Stimulated activated CD4-positive, alpha-beta T cell treated with anti-CD3 and anti-CD28 coated beads, Interleukin-1b, Interleukin-23, amount 100 ng/mL, for 1 hour (primary cell): ENCODE measurements around the gene PRR7.

ENCODE experiments used
- DNase-seq, 2 donors: peaks; one replicate each; pipeline ENCODE4 v3.0.0-alpha.2; 2020; ENCODE audit warnings: low read depth in 2 of 2

Gene PRR7

DNA sequence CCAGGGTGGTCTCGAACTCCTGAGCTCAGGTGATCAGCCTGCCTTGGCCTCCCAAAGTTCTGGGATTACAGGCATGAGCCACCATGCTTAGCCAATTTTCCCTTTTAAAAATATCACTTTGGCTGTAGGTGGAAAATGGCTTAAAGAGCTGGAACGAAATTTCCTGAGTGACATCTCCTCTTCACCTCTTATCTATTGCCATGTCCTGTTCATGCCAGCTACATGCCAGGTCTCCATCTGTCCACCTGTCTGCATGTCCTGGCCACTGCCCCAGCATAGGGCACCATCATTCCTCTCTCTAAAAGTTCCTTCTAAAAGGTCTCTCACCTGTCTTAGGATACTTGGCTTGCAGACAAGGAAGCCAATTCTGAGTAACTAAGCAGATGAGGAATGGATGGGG lies 22.9 kb upstream of the PRR7 start:
- no peak for DNase-seq

DNA sequence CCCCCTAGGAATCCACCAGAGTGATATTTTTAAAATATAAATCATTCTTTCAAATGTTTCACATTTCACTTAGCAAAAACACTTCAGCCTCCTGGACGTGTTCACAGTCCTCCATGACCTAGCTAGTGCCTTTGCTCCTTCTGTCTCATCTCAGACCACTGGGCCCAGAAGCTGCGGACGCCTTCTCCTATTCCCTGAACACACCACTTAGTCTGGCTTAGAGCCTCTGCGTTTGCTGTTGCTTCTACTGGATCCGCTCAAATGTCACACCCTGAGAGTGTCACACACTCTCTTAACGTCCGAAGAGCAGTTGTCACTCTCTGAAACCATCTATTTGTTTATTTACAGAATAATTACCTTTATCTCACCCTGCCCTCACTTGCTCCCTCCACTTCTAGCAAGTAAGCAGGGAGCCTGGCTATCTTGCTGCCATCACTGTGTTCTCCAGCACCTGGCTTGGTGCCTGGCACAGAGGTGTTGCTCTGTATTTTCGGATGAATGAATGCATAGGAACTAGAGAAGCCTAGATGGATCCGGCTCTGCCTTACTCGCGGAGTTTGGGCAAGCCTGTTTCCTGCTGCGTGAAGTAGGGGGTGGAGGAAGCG lies 21.3 kb upstream of the PRR7 start:
- DNase-seq = no peak

DNA sequence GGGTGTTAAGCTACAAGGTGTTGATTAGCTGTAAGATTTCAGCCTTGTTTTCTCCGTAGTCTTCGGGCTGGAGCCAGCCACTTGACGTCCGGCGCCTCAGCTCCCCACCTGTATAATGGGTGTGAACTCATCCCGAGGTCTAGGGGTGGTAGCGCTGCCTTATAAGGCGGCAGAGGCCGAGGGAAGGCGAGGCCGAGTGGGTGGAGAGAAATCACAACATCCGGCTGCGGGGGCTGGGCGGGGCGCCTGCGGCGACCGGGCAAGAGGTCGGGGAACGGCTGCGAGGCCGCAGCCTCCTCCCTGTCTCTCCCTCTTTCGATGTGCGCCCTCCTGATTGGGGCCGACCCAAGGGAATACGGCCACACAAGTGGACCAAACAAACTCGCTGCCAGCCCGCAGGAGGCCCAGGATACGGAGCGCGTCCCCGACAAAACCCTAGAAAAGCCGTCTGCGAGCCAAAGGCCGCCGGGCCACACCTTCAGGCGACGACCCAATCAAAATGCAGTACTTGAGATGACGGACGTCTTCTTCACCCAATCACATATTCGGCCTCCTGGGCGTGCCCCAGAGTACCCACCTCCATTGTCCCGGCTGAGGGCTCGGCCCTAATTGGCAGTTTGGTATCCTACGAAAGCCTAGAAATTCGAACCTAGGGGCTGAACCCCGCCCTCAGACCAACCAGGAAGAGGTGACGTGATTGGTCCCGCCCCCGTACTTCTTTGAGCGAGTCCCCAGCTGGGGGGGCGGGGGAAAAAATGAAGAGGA lies 20.6 kb upstream of the PRR7 start:
- DNase-seq = peak; percentile 93 to 100

DNA sequence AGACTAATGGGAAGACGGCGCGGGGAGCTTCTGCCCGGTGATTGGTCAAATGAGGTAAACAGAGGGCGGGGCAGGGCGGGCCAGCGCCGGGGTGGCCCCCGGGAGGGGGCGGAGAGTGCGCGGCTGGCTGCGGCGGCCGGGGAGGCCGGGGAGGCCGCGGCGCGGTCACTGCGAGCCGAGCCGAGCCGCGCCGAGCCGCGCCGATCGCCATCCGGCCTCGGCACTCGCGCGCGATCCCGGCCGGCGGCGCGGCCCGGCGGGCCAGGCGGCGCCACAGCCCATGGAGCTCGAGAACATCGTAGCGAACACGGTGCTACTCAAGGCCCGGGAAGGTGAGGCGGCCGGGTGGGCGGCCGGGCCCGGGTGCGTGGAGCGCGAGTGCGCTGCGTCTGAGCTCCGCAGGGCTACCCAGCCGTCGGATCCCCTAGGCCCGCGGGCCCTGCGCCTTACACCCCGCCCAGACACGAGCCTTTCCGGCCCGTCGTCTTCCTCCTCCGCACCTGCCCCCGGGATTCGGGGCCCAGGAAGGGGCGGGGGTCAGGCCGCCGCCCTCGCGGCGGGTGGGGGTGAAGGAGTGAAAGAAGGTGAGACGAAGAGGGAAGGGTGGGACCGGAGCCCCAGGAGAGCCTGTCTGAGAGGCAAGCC lies 19.9 kb upstream of the PRR7 start, which contains the start of gene GRK6:
Gene GRK6, plus strand, starts transcription at position 111 of the 645 bp plus-strand sequence. Its CDS starts 170 bp downstream, at position 281.
- DNase-seq = no peak

DNA sequence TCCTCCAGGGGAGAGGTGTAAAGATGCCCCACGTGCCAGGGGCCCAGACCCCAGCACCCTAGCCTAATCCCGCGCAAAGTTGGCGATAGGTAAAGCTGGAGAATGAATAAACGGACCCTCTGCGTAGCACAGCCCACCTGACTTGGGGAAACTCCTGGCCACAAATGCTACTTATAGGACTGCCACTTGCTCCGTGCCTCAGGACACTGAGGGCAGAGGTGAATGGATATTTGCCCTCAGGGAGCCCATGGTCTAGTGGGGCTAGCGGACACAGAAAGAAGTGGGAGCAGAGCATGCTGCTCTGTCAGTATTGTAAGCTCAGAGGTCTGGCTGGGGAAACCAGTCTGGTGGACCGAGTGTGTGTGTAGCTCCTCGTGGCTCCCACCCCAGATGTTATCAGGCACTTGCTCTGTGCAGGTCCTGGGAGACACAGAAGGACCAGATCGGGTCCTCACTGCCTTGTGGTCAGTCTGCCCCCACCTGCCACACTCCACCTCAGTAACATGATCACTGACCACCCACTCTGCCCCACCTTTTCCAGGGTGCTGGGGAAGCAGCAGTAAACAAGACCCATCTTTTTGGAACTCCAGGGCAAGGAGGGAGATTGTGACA lies 19.3 kb upstream of the PRR7 start:
- DNase-seq = no peak

DNA sequence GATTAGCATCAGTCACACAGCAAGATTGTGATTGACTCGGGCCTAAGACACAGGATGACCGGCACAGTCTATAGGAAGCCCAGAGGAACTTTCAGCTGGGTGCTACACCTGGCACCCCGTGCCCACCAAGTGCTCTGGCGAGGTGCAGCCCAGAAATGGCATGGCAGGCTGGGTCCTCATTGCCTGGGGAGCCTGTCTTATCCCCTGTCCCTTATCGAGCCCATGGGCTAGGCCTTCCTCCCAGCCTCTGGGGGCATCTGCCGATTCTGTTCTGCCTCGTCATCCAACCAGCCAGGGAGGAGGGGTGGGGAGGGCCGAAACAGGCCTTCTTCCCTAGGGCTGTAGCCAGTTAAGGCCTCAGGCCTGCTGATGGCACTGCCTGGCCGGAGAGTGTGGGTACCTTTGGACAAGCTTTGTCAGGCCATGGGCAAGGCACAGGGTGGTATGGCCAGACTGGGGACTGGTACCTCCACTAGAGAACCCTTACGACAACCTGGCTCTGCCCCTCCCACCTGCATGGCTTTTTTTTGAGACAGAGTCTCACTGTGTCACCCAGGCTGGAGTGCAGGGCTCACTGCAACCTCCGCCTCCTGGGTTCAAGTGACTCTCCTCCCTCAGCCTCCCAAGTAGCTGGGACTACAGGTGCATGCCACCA lies 18.6 kb upstream of the PRR7 start:
- DNase-seq = no peak

DNA sequence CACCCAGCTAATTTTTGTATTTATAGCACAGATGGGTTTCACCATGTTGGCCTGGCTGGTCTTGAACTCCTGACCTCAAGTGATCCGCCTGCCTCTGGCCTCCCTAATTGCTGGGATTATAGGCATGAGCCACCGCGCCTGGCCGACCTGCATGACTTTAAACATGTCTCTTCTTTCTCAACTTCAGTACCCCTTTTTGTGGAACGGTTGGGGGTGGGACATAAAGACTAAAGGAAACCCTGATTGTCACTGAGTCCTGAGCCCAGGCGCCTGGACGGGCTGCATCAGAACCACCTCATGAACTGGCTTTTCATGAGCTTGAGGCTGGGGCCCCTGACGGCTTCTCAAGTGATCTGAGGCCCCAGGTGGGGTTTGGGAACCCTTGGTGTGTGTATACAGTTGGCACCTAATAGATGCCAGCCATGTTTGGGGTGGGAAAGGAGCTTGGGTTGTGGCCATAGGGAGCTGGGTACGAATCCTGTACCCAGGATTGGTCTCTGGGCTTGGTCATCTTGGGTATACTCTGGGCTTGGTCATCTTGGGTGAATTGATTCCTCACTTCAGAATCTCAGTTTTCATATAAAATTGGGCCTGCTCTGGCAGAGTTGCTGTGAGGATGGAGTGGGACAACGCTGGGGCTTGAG lies 17.9 kb upstream of the PRR7 start:
- no peak for DNase-seq

DNA sequence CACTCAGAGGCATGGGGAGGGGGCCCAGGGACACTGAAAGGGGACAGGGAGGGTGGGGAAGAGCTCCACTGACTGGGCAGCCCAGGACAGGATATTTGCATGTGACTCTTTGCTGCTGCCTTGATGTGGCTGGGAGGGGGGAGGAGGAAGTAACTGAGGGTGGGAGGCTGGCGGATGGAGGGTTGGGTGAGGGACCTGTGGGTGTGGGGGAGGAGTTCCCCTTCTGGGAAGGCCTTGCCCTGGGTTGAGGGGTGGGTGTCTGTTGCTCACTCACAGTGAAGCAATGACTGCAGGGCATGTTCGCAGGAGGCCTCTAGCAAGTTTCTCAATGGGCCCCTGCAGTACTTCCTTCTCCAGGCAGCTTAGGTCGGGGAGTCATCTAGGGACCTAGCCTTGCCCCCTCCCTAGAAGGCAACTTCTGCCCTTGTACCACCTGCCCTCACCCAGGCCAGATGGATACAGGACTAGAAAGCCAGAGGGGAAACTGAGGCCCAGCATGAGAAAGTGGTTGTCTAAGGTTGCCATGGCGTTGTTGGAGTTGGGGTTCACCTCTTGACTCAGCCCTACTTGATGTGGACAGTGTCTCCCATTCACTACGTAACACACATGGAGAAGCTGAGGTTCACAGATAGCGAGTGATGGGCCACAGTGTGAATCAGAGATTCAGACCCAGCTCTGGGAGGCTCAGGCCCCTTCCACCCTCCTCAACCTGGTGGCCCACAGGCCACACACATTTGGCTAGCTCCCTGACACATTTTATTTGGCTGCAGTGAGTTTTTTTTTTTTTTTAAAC lies 17.2 kb upstream of the PRR7 start:
- peak; percentile 60 to 73 for DNase-seq

DNA sequence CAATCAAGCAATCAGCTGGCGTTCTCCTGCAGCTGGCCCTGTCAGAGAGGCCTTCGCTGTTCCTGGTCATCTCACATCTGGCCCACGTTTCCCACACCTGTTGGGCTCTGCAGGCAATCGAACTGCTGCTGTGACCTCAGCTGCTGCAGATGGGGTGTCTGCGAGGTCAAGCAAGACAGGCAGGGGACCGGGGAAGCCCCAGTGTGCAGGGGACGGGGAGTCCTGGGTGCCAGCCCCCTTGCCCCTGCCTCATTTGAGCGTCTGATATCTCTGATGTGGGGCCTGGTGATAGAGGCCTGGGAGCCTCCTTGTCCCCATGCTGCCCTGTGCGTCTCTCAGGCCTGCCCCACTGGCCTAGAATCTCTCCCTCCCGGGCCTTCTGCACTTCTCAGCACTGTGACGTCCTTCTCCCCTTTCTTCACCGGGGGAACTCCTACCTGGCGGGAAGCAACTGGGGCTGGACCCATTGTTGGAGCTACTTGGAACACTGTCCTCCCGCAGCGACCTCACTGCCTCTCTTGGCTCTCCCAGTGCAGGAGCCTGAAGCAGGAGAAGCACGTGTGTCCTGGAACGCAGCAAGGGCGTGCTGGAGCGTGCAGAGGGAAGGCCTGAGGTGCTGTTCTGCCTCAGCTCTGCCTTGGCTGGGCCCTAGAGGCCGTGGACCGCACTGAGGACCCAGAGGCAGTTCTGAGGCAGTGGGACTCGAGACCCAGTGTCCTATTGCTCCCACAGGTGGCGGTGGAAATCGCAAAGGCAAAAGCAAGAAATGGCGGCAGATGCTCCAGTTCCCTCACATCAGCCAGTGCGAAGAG lies 16.3 kb upstream of the PRR7 start:
- no peak for DNase-seq

DNA sequence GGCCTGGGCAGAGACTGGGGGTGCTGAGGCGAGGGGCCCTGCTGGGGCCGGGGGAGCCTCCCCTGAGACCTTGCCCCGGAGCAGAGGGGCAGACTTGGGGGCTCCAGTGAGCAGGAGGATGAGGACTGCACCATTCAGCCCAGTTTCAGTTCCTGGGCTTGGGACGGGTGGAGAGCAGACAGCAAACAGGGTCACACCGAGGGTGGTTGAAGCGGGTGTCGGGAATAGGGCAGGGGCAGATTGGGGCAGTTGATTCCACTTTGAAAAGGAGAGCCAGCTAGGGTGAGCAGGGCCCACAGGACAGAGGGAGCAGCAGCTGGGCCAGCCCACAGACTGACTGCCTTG lies 15.7 kb upstream of the PRR7 start:
- no peak for DNase-seq

DNA sequence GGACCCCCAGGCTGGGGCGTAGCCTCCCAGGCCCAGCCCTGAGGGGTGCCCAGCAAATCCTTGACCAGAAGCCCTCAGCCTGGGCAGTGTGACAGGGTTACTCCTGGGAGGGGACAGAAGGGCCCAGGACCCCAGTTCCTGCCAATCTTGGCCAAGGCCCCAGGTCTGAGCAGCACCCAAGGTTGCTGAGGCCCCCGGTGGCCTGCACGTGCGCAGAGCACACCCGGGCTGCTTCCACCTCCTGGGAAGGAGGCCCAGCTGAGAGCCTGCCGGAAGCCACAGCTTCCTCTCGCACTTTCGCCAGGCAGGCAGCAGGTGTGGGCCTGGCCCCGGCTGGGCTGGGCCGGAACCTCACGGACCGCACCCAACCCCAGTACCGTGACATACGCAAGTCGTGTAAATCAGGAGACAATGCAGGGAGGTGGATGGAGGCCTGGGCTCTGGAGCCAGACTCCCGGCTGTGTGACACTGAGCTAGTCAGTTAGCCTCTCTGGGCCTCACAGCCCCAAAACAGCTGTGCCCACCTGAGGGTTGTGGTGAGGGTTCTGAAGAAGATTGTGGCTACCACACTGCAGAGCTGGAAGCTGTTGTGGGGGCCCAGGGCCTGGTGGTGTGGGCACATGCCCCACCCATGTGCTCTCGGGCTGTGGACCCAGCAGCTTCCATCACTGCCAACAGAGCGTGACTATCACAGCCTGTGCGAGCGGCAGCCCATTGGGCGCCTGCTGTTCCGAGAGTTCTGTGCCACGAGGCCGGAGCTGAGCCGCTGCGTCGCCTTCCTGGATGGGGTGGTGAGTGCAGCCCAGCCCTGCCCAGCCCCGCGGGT lies 15.1 kb upstream of the PRR7 start:
- no peak for DNase-seq

DNA sequence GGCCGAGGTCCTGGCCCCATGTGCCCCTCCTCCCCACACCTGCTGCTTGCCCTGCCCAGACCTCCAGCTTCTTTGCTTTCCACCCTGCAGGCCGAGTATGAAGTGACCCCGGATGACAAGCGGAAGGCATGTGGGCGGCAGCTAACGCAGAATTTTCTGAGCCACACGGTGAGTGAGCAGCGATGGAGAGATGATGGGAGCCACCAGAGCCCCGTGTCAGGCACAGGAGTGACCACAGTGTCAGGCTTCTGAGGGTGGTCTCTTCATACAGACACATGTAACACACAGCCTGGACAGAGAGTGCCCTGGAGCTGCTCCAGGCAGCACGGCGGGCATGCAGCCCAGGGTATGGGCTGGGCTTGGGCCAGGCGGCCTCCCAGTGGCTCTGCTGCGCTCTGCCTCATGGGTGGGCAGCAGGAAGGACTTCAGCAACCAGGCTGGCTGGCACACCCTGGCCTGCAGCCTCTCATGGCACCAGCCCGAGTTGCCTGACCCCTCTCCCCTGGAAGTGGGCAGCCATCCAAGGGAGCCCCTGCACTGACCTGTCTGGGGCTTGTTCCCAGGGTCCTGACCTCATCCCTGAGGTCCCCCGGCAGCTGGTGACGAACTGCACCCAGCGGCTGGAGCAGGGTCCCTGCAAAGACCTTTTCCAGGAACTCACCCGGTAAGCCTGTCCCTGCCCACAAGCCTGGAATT lies 14.3 kb upstream of the PRR7 start:
- no peak for DNase-seq

DNA sequence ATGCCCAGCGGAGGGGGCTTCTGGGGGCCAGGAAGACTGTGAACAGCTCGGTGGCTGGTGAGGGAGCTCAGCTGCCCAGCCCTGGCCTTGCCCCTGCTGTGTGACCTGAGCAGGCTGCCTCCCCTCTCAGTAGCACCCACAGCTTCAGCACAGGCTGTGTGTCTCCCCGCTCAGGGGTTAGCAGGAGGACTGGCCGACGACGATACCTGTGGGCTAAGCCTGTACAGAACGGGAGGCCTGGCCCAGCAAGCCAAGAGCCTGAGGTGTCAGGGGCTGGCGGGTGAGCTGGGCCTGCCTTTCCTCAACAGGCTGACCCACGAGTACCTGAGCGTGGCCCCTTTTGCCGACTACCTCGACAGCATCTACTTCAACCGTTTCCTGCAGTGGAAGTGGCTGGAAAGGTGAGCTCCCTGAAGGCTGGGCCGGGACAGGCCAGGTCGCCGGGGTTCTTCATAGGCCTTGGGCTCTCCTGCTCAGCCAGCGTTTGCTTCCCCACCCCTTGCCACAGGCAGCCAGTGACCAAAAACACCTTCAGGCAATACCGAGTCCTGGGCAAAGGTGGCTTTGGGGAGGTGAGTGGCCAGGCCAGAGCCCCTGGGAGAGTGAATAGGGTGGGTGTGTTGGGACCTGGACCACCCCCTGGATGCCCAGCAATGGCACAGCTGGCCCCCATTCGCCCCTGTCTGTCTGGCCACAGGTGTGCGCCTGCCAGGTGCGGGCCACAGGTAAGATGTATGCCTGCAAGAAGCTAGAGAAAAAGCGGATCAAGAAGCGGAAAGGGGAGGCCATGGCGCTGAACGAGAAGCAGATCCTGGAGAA lies 13.6 kb upstream of the PRR7 start:
- no peak for DNase-seq

DNA sequence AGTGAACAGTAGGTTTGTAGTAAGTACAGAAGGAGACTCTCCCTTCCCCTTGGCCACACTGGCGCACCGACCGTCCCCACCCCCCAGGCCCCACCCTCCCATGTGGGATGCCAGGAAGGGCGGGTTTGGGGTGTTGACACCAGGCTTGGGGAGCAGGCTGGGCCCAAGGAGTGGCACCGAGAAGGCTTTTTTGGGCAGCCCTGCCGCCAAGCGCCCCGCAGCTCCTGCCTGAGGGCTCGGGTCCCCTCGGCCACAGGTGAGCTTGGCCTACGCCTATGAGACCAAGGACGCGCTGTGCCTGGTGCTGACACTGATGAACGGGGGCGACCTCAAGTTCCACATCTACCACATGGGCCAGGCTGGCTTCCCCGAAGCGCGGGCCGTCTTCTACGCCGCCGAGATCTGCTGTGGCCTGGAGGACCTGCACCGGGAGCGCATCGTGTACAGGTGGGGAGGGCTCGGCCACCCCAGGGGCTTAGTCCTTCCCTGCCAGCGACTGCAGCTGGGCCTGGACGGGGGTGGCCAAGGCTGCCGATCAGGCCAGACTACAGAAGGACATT lies 12.9 kb upstream of the PRR7 start:
- DNase-seq = no peak

DNA sequence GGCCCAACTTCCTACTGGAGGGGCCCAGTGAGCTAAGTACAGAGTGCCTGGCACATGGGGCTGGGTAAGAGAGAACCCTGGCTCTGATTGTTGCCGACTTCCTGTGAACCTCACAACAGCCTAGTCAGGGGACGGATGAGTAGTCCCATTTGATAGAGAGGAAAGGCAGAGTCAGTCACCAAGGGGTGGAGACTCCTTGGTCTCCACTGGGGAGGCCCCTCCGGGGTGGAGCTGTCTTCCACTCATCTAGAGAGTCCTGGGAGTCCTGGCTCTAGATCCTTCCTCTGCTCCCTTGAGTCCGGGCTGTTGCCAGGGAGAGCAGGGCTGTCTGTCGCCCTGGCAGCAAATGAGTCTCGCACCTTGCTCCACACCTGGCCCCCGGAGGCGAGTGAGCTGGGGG lies 12.2 kb upstream of the PRR7 start:
- no peak for DNase-seq

DNA sequence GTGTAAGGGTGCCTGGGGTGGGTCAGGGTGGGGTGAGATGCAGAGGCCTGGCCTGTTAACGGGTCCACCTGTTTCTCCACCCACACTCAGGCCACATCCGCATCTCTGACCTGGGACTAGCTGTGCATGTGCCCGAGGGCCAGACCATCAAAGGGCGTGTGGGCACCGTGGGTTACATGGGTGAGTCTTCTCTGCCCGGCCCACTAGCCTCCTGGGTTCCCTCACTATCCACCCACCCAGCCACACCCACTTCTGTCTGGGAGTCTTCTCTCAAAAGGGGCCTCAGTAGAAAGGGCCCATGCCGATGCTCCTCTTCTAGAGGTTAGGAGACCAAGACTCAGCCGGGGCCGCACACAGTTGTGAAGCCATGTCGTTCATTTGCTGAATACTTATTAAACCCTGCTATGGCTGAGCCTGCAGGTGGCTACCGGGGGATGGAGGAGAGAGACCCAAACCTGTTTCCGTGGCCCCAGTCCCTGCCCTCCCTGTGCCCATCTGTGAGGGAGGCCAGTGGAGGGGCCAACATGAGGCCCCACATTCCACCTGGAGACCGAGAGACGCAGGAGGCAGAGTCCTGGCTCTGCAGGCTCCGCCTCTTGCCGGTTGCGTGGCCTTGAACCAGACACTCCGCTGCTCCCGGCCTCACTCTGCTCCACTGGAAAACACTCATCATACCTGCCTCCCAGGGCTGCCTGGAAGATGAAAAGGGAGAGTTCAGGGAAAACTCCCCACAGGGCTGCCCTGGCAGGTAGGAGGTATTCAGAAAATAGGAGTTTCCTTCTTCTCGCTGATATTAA lies 11.5 kb upstream of the PRR7 start:
- no peak for DNase-seq
